OCI-LY3 (cell line): Measurements from ENCODE around the gene MAML2.

Experiments used
- CTCF ChIP-seq: fragments of 200-600, 300-600 bp; sonication (generic); IDR thresholded peaks from 2 replicates; pipeline ENCODE4 v1.5.1; 2014; ENCODE audit warnings: antibody characterized with exemption, low read length, low read depth
- EZH2phosphoT487 ChIP-seq: fragments of 200-600 bp; shearing (Covaris generic); IDR thresholded peaks from 2 replicates; pipeline ENCODE4 v1.6.1; 2018; ENCODE audit warnings: antibody characterized with exemption, mixed run types, low read depth

GRCh38 chr11:96092511-96092910, 250.5 kb downstream of the MAML2 start:
- TF ChIP-seq CTCF (no peak), EZH2phosphoT487 (no peak)
